ENCODE measurements around the gene SPG7.

- TF ChIP-seq POLR2A (IDR thresholded peaks at IDR 0.05), result no peak
- TF ChIP-seq, protein P1, sequence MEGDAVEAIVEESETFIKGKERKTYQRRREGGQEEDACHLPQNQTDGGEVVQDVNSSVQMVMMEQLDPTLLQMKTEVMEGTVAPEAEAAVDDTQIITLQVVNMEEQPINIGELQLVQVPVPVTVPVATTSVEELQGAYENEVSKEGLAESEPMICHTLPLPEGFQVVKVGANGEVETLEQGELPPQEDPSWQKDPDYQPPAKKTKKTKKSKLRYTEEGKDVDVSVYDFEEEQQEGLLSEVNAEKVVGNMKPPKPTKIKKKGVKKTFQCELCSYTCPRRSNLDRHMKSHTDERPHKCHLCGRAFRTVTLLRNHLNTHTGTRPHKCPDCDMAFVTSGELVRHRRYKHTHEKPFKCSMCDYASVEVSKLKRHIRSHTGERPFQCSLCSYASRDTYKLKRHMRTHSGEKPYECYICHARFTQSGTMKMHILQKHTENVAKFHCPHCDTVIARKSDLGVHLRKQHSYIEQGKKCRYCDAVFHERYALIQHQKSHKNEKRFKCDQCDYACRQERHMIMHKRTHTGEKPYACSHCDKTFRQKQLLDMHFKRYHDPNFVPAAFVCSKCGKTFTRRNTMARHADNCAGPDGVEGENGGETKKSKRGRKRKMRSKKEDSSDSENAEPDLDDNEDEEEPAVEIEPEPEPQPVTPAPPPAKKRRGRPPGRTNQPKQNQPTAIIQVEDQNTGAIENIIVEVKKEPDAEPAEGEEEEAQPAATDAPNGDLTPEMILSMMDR (IDR thresholded peaks at IDR 0.05), result no peak
These were observed 44.1 kb downstream of the SPG7 start for GRCh38 chr16:89552329-89552728.
